LoVo (cell line): ENCODE results near the gene MMP1.
"Not testable (repeated sequence)": the region's sequence is repeated elsewhere in the genome, so short reads cannot be mapped to it uniquely, and the experiment has no call there.

Experiments used
- DNase-seq: peaks from one replicate; pipeline ENCODE4 v3.0.0-alpha.2; 2016; ENCODE audit warnings: low spot score

Gene MMP1

DNA sequence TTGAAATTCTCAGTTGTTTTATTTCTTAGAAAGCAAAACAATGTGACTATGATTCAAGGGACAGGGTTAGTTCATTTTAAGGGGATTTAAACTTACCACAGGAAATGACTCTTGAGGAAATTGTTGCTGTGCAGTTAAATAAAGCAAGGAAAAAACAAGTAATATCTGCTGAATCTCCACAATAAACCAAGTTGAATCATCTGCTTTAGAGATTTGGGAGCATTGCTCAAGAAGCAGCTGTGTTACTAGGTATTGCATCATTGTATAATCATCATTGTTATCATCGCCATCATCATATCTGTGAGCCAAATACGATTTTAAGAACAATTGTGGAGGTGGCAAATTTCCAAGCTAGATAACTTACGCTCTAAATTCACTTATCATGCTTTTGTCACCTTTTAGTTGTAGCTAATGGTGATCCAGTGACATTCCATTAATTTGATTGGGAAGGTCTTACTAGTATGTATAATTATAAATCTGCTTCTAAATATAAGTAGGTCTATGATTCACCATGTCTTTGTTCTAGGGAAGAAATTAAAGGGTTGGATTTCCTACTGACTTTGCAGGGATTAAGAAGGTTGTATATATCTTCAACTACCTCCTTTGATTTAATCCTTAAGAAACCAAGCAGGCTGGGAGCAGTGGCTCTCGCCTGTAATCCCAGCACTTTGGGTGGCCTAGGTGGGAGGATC is 37.5 kb downstream of the MMP1 start:
- DNase-seq = peak; percentile 60

DNA sequence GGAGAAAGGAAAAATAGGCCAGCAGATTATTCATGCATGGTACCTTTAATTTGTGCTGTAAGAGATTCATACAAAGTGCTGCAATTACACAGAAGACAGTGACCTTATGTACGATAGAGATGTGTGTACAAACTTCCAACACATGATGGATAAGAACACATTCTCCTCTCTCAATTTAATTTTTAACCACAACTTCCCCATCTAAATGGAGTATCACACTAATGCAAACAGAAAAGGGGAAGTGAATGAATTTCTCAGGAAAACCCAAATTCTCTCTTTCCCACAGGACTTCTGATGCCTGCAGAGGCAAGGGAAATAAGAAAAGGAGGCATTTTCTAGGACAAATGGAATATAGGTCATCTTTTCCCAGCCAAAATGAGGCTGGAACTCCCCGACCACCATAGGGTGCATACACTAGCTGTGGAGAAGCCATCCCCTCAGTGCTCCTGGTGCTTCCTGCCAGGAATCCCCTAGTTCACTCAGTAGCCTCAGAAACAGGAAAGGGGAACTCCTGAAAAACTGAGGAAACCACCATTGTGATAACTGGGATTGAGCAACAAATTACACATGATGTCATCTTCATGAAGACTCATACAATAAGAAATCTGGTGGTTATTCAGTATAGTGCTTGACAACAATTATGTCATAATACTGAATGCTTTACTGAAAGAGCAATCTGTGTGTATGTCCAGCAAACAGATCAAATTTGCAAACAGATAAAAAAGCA is 40.0 kb downstream of the MMP1 start:
- DNase-seq = no peak

GRCh38 chr11:102753267-102753666 is 44.7 kb downstream of the MMP1 start:
- DNase-seq = no peak

DNA sequence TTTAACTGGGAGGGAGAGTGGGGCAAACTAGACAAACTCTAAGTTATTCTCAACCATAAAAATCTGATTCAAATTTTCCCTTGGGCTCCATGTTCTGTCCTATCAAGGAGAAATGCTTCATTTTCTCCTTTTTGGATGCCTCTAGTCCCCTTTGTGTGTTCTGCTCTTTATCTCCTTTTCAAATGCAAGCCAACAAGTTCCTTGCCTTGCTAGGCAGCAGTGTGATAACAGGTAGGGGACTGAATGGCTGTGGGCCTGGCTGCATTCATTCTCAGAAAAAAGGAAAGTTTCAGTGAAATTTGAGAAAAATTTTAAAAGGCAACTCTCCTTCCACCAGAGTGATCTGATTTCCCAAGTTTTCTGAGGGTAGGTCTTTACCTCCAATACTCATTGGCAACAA is 46.3 kb downstream of the MMP1 start:
- no peak for DNase-seq

- DNase-seq = no peak
Measured at GRCh38 chr11:102749101-102749722, 48.7 kb downstream of the MMP1 start.

GRCh38 chr11:102746746-102747578 is 51.0 kb downstream of the MMP1 start:
- not testable (repeated sequence) for DNase-seq
